RWPE2 (cell line): Measurements from ENCODE around the gene MYO1E.
A peak's percentile ranks its signal among the peaks of the same experiment; 100 is the strongest.

ENCODE experiments used
- ATAC-seq: fragments of 200-7000 bp; cut with Tn5 transposase; 3 replicates; pipeline ENCODE4 v1.9.1; 2021; ENCODE audit warnings: low read depth
- DNase-seq: peaks from one replicate; pipeline ENCODE4 v3.0.0-alpha.2; 2020; ENCODE audit warnings: low spot score
- H3K27ac ChIP-seq: fragments of 450-650 bp; 2 replicates; pipeline ENCODE4 v1.5.1; 2017; ENCODE audit warnings: mild to moderate bottlenecking; ENCODE audit not compliant: poor library complexity, severe bottlenecking
- H3K27me3 ChIP-seq: fragments of 250-450 bp; sonication (Bioruptor Pico); 2 replicates; pipeline ENCODE4 v1.5.1; 2021; ENCODE audit warnings: mild to moderate bottlenecking, moderate library complexity; ENCODE audit not compliant: insufficient read depth, poor library complexity, severe bottlenecking
- H3K36me3 ChIP-seq: fragments of 250-450 bp; sonication (Bioruptor Pico); 2 replicates; pipeline ENCODE4 v1.5.1; 2020; ENCODE audit warnings: low read depth, mild to moderate bottlenecking, moderate library complexity
- H3K4me1 ChIP-seq: fragments of 250-450 bp; sonication (Bioruptor Pico); 2 replicates; pipeline ENCODE4 v1.5.1; 2021; ENCODE audit warnings: mild to moderate bottlenecking, moderate library complexity; ENCODE audit not compliant: insufficient read depth, poor library complexity, severe bottlenecking
- H3K4me3 ChIP-seq: fragments of 250-450 bp; sonication (Bioruptor Pico); 2 replicates; pipeline ENCODE4 v1.5.1; 2021; ENCODE audit warnings: mild to moderate bottlenecking, moderate library complexity; ENCODE audit not compliant: severe bottlenecking
- H3K9me3 ChIP-seq: fragments of 250-450 bp; sonication (Bioruptor Pico); 2 replicates; pipeline ENCODE4 v1.5.1; 2021; ENCODE audit warnings: mild to moderate bottlenecking, moderate library complexity; ENCODE audit not compliant: severe bottlenecking
- TF ChIP-seq, protein P1 (sequence below): fragments of 450-650 bp; IDR thresholded peaks from one replicate; pipeline ENCODE4 v1.5.1; 2017; ENCODE audit warnings: mild to moderate bottlenecking, moderate library complexity; ENCODE audit not compliant: poor library complexity, severe bottlenecking

Gene MYO1E

GRCh38 chr15:59154243-59154642 is 218.4 kb downstream of the MYO1E start:
- peak; percentile 38 for DNase-seq
- Histone ChIP-seq H3K27me3 (no peaks in the 10 kb centered on the region), H3K36me3 (peaks cover 98% of the 10 kb centered on the region), H3K9me3 (no peaks in the 10 kb centered on the region), H3K27ac (no peak overlapping the region), H3K4me1 (no peaks in the 10 kb centered on the region), H3K4me3 (no peak overlapping the region)
- TF ChIP-seq, protein P1, sequence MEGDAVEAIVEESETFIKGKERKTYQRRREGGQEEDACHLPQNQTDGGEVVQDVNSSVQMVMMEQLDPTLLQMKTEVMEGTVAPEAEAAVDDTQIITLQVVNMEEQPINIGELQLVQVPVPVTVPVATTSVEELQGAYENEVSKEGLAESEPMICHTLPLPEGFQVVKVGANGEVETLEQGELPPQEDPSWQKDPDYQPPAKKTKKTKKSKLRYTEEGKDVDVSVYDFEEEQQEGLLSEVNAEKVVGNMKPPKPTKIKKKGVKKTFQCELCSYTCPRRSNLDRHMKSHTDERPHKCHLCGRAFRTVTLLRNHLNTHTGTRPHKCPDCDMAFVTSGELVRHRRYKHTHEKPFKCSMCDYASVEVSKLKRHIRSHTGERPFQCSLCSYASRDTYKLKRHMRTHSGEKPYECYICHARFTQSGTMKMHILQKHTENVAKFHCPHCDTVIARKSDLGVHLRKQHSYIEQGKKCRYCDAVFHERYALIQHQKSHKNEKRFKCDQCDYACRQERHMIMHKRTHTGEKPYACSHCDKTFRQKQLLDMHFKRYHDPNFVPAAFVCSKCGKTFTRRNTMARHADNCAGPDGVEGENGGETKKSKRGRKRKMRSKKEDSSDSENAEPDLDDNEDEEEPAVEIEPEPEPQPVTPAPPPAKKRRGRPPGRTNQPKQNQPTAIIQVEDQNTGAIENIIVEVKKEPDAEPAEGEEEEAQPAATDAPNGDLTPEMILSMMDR: no peak
- no peak for ATAC-seq

DNA sequence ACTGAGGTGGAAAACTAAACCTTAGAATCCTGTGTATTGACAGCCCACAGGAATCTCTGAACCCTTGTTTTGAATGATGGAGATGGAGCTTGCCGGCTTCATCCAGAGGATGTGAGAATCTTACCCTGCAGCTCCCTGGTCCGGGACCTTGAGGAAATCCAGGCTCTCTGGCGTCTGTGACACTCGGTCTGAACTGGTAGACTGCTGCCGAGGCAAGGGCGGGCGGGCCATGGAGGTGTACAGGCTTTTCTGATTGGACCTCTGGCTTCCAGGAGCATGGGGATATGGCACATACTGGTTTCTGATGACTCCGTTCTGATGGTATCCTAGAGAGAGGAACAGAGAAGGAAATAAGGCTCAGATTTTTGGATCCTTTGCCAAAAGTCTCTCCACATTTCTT is 219.2 kb downstream of the MYO1E start:
- ATAC-seq (no peak), DNase-seq (peak; percentile 74)
- Histone ChIP-seq H3K27ac (no peak overlapping the region), H3K4me1 (no peaks in the 10 kb centered on the region), H3K4me3 (no peak overlapping the region), H3K27me3 (no peaks in the 10 kb centered on the region), H3K9me3 (no peaks in the 10 kb centered on the region), H3K36me3 (peaks cover 96% of the 10 kb centered on the region)
- TF ChIP-seq, protein P1: no peak

- peak; percentile 12 for DNase-seq
Measured at GRCh38 chr15:59152694-59153450, 219.8 kb downstream of the MYO1E start.

DNA sequence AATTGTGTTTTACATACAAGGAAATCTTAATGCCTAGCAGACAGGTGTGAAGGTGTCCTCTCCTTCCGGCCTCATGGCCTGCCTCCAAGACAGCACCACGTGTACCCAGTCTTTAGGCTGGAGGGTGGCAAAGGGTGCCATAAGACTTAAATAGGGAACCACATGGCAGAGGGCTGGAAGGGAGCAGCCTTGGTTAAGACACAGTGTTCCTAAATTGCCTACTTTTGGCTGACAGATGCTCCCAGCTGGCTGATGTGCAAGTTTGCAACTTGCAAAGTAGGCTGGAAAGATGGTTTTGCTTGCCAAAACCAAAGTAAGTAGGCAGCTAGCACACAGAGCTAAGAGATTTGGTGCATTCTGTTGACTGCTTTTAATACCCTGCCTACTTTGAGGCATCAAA is 222.5 kb downstream of the MYO1E start:
- Histone ChIP-seq H3K4me1 (no peaks in the 10 kb centered on the region), H3K4me3 (no peak overlapping the region), H3K27me3 (no peaks in the 10 kb centered on the region), H3K9me3 (no peaks in the 10 kb centered on the region), H3K36me3 (peaks cover 95% of the 10 kb centered on the region), H3K27ac (no peak overlapping the region)
- TF ChIP-seq, protein P1: no peak
- DNase-seq (peak; percentile 24), ATAC-seq (no peak)

More at GRCh38 chr15:59152694-59153450, 219.8 kb downstream of the MYO1E start:
- Histone ChIP-seq H3K4me1 (no peaks in the 10 kb centered on the region), H3K4me3 (no peak overlapping the region), H3K27me3 (no peaks in the 10 kb centered on the region), H3K9me3 (no peaks in the 10 kb centered on the region), H3K36me3 (peaks cover 96% of the 10 kb centered on the region), H3K27ac (no peak overlapping the region)
- TF ChIP-seq, protein P1: no peak
- no peak; the same call in 2 of the 3 replicates for ATAC-seq
